Fibroblast of villous mesenchyme (primary cell): Measurements from ENCODE around the gene SCUBE2. TPM values are rescaled to one million over a fixed set of nuclear protein-coding genes. Genes with fewer than 3 reads are reported as not detected.

ENCODE experiments used
- DNase-seq: peaks from one replicate; pipeline ENCODE4 v3.0.0-alpha.2; 2010; ENCODE audit warnings: low read depth
- H3K4me3 ChIP-seq: 2 replicates; pipeline ENCODE4 v1.5.1; 2011; ENCODE audit warnings: low read depth, mild to moderate bottlenecking, low read length
- total RNA-seq: library from RNA; depleted of rRNA; stranded (reverse); fragments of >200 nt; gene quantifications from 2 replicates; pipeline ENCODE4 v1.2.3, GENCODE V29; 2012
- TF ChIP-seq, protein P1 (sequence below): IDR thresholded peaks from 2 replicates; pipeline ENCODE4 v1.5.1; 2012; ENCODE audit warnings: low read depth, mild to moderate bottlenecking, low read length; ENCODE audit not compliant: insufficient read depth

The SCUBE2 gene
- total RNA-seq, 1 donor: 1.3 TPM

DNA sequence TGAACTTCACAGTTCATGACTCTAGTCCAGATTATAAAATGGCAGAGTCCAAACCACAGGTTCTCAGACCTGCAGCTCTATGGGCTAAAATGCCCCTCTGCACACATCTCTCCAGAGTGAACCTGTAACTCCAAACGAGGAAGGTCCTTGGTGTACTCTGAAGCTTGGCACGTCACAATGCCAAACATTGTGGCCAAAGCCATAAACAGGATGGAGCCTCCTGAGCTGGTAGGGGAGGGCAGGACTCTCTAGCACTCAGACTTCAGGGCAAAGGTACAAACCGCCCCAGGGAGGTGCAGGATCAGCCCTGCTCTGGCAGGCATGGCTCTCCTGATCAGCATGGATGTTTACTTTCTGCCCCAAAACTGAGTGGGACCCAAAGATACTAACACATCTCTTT lies 2.3 kb downstream of the SCUBE2 start:
- TF ChIP-seq, protein P1, sequence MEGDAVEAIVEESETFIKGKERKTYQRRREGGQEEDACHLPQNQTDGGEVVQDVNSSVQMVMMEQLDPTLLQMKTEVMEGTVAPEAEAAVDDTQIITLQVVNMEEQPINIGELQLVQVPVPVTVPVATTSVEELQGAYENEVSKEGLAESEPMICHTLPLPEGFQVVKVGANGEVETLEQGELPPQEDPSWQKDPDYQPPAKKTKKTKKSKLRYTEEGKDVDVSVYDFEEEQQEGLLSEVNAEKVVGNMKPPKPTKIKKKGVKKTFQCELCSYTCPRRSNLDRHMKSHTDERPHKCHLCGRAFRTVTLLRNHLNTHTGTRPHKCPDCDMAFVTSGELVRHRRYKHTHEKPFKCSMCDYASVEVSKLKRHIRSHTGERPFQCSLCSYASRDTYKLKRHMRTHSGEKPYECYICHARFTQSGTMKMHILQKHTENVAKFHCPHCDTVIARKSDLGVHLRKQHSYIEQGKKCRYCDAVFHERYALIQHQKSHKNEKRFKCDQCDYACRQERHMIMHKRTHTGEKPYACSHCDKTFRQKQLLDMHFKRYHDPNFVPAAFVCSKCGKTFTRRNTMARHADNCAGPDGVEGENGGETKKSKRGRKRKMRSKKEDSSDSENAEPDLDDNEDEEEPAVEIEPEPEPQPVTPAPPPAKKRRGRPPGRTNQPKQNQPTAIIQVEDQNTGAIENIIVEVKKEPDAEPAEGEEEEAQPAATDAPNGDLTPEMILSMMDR: no peak
- no peak overlapping the region for H3K4me3 ChIP-seq
- no peak for DNase-seq

DNA sequence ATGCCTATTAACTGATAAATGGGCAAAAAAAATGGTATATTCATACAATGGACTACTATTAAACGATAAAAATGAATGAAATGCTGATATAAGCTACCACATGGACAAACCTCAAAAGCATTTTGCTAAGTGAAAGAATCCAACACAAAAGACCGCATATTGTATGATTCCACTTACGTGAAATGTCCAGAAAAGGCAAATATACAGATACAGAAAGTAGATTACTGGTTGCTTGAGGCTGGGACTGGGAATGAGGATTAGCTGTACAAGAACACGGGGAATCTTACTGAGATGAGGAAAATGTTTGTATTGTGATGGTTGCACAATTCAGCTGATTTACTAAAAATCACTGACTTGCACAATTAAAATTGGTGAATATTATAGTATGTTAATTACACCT lies 8.8 kb downstream of the SCUBE2 start:
- no peak overlapping the region for H3K4me3 ChIP-seq
- DNase-seq: peak; percentile 34
- TF ChIP-seq, protein P1: no peak

DNA sequence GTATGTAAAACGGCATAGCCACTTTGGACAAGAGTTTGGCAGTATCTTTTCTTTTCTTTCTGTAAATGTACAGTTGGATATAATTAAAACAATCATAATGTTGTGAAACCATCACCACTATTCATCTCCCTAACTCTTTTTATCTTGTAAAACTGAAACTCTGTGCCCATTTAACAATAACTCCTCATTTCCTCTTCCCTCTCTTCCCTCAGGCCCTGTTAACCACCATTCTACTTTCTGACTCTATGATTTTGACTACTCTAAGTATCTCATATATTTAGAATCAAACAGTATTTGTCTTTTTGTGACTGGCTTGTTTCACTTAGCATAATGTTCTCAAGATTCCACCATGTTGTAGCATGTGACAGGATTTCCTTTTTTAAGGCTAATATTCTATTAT lies 10.2 kb downstream of the SCUBE2 start:
- no peak overlapping the region for H3K4me3 ChIP-seq
- TF ChIP-seq, protein P1: no peak
- no peak for DNase-seq

DNA sequence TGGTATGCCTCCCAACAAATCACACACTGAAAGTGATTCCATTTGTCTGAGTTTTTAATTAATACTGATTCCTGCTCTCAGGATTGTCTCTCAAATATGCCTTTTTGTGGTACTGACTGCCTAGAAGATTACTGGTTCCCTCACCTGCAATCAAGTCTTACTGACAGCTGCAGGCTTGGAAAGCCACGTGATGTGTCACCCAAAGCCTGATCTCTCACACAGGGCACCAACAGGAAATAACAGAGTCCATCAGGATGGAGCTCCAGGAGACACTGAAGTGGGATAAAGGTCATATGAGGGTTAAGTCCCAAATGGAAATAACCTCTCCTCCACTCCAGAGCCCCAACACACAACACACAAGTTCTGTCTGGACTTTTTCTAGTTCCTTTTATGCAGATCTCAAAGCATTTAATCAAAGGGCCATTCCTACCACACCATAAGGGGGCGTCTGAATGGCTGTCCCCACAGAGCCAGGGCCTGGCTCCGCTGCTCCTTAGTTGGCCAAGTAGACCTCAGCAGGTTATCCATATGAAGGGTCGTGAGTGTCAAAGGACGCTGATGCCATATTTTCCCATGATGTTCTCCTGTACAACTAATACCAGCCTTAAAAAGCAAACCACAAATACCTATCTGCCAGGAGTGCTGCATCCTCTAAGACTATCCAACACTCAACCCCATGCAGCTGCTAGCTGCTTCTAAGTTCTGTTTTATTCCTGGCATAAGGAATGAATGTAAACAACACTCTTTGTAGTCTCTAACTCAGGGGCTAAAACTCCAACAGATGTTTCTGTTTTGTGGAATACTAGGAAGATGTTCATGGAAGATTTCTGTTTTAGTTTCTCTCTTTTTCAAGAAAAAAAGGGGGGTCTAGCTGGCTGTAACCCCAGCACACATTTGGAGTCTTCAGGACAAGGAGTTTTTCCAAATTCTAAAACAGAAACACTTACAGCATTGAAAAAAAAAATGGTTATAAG lies 13.0 kb downstream of the SCUBE2 start:
- peak; percentile 39 for DNase-seq
- no peak overlapping the region for H3K4me3 ChIP-seq
- TF ChIP-seq, protein P1: peak; percentile 10

DNA sequence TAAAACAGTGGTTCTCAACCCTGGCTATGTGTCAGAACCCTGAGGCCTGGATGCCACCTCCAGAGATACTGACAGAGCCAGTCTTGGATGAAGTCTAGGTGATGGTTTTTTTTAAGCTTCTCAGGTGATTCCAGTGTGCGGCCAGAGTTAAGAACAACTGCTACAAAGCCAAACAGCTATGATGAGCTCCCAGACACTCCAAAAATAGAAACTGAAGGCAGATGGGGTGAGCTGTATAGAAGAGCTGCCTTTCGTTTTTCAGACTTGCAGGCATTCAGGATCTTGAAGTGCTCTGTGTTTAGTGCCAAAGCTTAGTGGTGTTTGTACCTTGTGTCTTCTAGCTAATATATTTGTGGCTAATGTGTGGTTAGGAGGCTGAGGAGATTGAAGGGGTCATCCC lies 14.2 kb downstream of the SCUBE2 start:
- DNase-seq: no peak
- TF ChIP-seq, protein P1: no peak
- H3K4me3 ChIP-seq: no peak overlapping the region

DNA sequence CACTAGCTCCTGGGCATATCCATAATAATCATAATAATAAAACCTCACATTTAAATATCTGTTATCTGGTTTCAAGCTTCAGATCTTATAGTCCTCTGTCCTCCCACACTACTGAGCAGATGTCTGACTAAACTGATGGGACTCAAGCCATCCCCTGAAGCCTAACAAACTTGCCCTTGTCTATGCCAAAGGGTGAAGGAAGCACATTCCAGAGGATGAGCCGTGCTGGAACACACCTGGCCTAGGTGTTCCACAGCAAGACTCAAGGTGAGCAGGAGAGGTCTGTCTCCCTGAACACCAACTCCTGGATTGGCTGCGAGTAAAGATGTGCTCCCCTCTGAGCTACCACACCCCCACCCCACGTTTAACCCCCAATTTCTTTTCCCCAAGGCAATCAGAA lies 14.7 kb downstream of the SCUBE2 start:
- DNase-seq: no peak
- TF ChIP-seq, protein P1: no peak
- no peak overlapping the region for H3K4me3 ChIP-seq
